ENCODE data around the gene RCC2. TPM values are rescaled to one million over a fixed set of nuclear protein-coding genes. Genes with fewer than 3 reads are reported as not detected.

RCC2 gene
- total RNA-seq, 2 donors from 2014 or later: 69.3 to 121 TPM

- TF ChIP-seq, protein P1, sequence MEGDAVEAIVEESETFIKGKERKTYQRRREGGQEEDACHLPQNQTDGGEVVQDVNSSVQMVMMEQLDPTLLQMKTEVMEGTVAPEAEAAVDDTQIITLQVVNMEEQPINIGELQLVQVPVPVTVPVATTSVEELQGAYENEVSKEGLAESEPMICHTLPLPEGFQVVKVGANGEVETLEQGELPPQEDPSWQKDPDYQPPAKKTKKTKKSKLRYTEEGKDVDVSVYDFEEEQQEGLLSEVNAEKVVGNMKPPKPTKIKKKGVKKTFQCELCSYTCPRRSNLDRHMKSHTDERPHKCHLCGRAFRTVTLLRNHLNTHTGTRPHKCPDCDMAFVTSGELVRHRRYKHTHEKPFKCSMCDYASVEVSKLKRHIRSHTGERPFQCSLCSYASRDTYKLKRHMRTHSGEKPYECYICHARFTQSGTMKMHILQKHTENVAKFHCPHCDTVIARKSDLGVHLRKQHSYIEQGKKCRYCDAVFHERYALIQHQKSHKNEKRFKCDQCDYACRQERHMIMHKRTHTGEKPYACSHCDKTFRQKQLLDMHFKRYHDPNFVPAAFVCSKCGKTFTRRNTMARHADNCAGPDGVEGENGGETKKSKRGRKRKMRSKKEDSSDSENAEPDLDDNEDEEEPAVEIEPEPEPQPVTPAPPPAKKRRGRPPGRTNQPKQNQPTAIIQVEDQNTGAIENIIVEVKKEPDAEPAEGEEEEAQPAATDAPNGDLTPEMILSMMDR (IDR thresholded peaks at IDR 0.05): no peak
- Histone ChIP-seq H3K27me3 (no peaks in the 10 kb centered on the region), H3K4me3 (no peak overlapping the region), H3K36me3 (no peaks in the 10 kb centered on the region), H3K27ac (no peak overlapping the region), H3K9me3 (no peaks in the 10 kb centered on the region), H3K9ac (ENCODE audit: low read depth in 2 of 2, low read length in 2 of 2) (no peak overlapping the region), H3K4me1 (no peaks in the 10 kb centered on the region)
- DNase-seq: no peak
- intact Hi-C loops (cut with DNase I): no loop called here
Measured at GRCh38 chr1:17363351-17363750, 76.1 kb downstream of the RCC2 start.

GRCh38 chr1:17361687-17362086 lies 77.8 kb downstream of the RCC2 start:
- TF ChIP-seq, protein P1 (IDR thresholded peaks at IDR 0.05): no peak
- intact Hi-C loops (cut with DNase I): no loop called here
- no peak for DNase-seq
- H3K9ac ChIP-seq (ENCODE audit: low read depth in 2 of 2, low read length in 2 of 2): no peak overlapping the region
- no peak overlapping the region for H3K4me3 ChIP-seq
- H3K27ac ChIP-seq: no peak overlapping the region
- H3K4me1 ChIP-seq: no peaks in the 10 kb centered on the region
- no peaks in the 10 kb centered on the region for H3K9me3 ChIP-seq
- H3K27me3 ChIP-seq: no peaks in the 10 kb centered on the region
- H3K36me3 ChIP-seq: no peaks in the 10 kb centered on the region

DNA sequence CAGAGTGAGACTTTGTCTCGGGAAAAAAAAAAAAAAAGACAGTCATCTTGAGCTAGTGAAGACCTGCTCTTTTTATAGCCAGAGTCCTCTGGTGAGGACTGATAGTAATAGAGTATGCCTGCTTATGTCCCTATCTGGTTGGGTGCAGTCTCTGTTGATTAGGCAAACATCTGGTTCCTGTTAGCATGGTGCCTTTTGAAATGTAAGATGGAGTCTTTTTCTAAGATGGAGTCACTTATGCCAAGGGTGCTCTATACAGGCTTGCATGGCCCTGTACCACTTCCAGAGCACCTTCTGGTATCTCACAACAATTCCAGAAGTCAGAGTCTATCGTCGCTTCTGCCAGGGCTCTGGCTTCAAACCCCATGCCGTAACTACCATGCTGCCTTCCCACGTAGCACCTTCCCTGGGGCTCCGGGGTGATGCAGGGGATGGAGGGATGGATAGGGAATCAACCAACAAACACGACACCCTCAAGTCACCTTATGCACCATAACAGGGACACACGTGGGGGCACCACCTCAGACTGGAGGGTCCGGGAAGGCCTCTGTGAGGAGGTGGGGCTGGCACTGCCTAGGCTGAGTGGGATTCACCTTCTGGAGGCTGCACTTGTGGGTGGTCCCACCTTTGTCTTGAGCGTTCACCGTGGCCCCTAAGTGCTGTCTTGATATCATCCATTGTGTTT lies 79.1 kb downstream of the RCC2 start:
- no peak for DNase-seq
- Histone ChIP-seq H3K27ac (no peak overlapping the region), H3K36me3 (no peaks in the 10 kb centered on the region), H3K9me3 (no peaks in the 10 kb centered on the region), H3K9ac (ENCODE audit: low read depth in 2 of 2, low read length in 2 of 2) (no peak overlapping the region), H3K4me3 (no peak overlapping the region), H3K27me3 (no peaks in the 10 kb centered on the region), H3K4me1 (no peaks in the 10 kb centered on the region)
- TF ChIP-seq, protein P1 (IDR thresholded peaks at IDR 0.05): no peak
- intact Hi-C loops (cut with DNase I): no loop called here

- Histone ChIP-seq H3K9ac (ENCODE audit: low read depth in 2 of 2, low read length in 2 of 2) (no peak overlapping the region), H3K4me1 (no peaks in the 10 kb centered on the region), H3K36me3 (no peaks in the 10 kb centered on the region), H3K9me3 (no peaks in the 10 kb centered on the region), H3K27me3 (no peaks in the 10 kb centered on the region), H3K4me3 (no peak overlapping the region), H3K27ac (no peak overlapping the region)
- DNase-seq: no peak
- TF ChIP-seq, protein P1 (IDR thresholded peaks at IDR 0.05): no peak
- intact Hi-C loops (cut with DNase I): no loop called here
Measured at GRCh38 chr1:17359808-17360207, 79.7 kb downstream of the RCC2 start.

- DNase-seq: no peak
- Histone ChIP-seq H3K4me3 (no peak overlapping the region), H3K9me3 (no peaks in the 10 kb centered on the region), H3K27me3 (no peaks in the 10 kb centered on the region), H3K27ac (no peak overlapping the region), H3K36me3 (no peaks in the 10 kb centered on the region), H3K9ac (ENCODE audit: low read depth in 2 of 2, low read length in 2 of 2) (no peak overlapping the region), H3K4me1 (no peaks in the 10 kb centered on the region)
- intact Hi-C loops (cut with DNase I): no loop called here
- TF ChIP-seq, protein P1 (IDR thresholded peaks at IDR 0.05): no peak
Measured at GRCh38 chr1:17359031-17359430, 80.4 kb downstream of the RCC2 start.
